ENCODE results near the gene UPP2. TPM values are rescaled to one million over a fixed set of nuclear protein-coding genes. Genes with fewer than 3 reads are reported as not detected.

The UPP2 gene
- total and polyA plus RNA-seq, 5 donors from 2014 or later = not detected

DNA sequence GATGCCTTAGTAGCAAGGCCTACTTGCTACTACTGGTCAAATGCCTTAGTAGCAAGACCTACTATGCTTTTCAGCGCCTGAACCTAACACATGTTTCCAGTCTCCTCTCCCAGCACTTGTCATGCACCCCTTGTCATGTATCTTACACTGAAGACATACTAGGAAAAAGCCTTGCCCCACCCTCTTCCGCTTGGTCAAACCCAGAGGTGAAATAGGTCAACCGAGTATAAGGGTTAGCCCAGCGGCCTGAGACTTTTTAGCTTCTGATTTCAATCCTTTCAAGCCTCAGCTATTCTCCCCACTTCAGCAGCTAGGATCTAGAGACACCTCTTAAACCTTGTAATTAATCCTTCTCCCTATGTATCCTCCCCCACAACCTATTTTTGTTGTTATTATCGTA is 73.3 kb downstream of the UPP2 start:
- no peaks in the 10 kb centered on the region for H3K27me3 ChIP-seq (ENCODE audit: control insufficient read depth, insufficient read depth, low read length)
- Mint-ChIP-seq H3K4me3 (no peak overlapping the region), H3K27me3 (peaks cover 16% of the 10 kb centered on the region), H3K4me1 (no peaks in the 10 kb centered on the region), H3K27ac (no peak overlapping the region), H3K36me3 (no peaks in the 10 kb centered on the region), H3K9me3 (peaks cover 0 to 2% (median 0%) of the 10 kb centered on the region in 7 donors)
- no peaks in the 10 kb centered on the region for H3K36me3 ChIP-seq (ENCODE audit: control insufficient read depth, insufficient read depth, low read length)
- H3K27ac ChIP-seq (ENCODE audit: insufficient read depth, low read length, poor library complexity, severe bottlenecking) = no peak overlapping the region
- no peaks in the 10 kb centered on the region for H3K4me1 ChIP-seq (ENCODE audit: control insufficient read depth, insufficient read depth, low read length, poor library complexity, severe bottlenecking)
- no peak for DNase-seq
- H3K9me3 ChIP-seq (ENCODE audit: control insufficient read depth in 2 of 2, low read length in 2 of 2) = no peaks in the 10 kb centered on the region
- ATAC-seq (ENCODE audit: low read depth in 2 of 2) = no peak
- H3K4me3 ChIP-seq (ENCODE audit: low read depth, low read length) = no peak overlapping the region

DNA sequence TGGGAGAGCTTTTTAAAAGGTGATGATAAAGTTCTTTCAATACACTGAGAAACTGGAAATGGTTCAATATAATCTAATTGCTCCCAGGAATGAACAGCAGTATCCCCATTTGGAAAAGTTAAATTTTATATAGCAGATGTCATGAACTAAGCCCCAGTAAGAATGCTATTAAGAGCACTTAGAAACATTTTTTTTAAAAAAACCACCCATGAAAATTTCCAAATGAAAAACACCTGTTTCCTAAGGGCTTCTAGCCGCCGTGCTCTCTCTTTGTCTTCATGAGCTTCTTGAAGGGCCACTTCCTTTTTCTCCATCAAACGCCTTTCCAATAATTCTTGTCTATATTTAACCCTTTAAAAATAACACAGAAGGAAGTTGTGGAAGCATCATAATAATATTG is 77.0 kb downstream of the UPP2 start:
- Histone ChIP-seq H3K27ac (ENCODE audit: insufficient read depth, low read length, poor library complexity, severe bottlenecking) (no peak overlapping the region), H3K4me3 (ENCODE audit: low read depth, low read length) (no peak overlapping the region), H3K27me3 (ENCODE audit: control insufficient read depth, insufficient read depth, low read length) (no peaks in the 10 kb centered on the region), H3K36me3 (ENCODE audit: control insufficient read depth, insufficient read depth, low read length) (no peaks in the 10 kb centered on the region), H3K9me3 (ENCODE audit: control insufficient read depth in 2 of 2, low read length in 2 of 2) (no peaks in the 10 kb centered on the region), H3K4me1 (ENCODE audit: control insufficient read depth, insufficient read depth, low read length, poor library complexity, severe bottlenecking) (no peaks in the 10 kb centered on the region)
- Mint-ChIP-seq H3K27me3 (peaks cover 33% of the 10 kb centered on the region), H3K36me3 (no peaks in the 10 kb centered on the region), H3K9me3 (peaks cover 0 to 2% (median 0%) of the 10 kb centered on the region in 7 donors), H3K4me3 (no peak overlapping the region), H3K4me1 (no peaks in the 10 kb centered on the region), H3K27ac (no peak overlapping the region)
- ATAC-seq (ENCODE audit: low read depth in 2 of 2) (no peak), DNase-seq (no peak)

DNA sequence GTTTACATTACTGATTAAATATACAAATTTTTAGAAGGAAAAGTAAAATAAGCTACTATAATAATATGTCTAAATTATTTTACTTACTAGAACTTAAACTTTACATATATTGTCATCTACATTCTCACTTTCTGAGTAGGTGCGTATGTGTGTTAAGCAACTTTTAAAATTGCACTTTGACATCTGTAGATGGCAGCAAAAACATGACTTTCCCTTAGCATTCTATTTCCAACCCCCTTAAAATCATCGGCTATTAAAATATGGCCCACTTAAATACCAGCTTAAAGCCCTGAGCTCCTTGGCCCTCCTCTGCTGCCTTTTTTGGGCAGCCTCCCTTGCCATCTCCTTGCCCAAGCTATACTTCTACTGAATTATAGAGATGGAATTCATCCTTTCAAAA is 78.0 kb downstream of the UPP2 start:
- Mint-ChIP-seq H3K9me3 (peaks cover 0 to 2% (median 0%) of the 10 kb centered on the region in 7 donors), H3K4me3 (no peak overlapping the region), H3K27me3 (peaks cover 33% of the 10 kb centered on the region), H3K27ac (no peak overlapping the region), H3K36me3 (no peaks in the 10 kb centered on the region), H3K4me1 (no peaks in the 10 kb centered on the region)
- no peak overlapping the region for H3K27ac ChIP-seq (ENCODE audit: insufficient read depth, low read length, poor library complexity, severe bottlenecking)
- no peaks in the 10 kb centered on the region for H3K4me1 ChIP-seq (ENCODE audit: control insufficient read depth, insufficient read depth, low read length, poor library complexity, severe bottlenecking)
- no peak for DNase-seq
- no peaks in the 10 kb centered on the region for H3K27me3 ChIP-seq (ENCODE audit: control insufficient read depth, insufficient read depth, low read length)
- H3K36me3 ChIP-seq (ENCODE audit: control insufficient read depth, insufficient read depth, low read length) = no peaks in the 10 kb centered on the region
- H3K4me3 ChIP-seq (ENCODE audit: low read depth, low read length) = no peak overlapping the region
- ATAC-seq (ENCODE audit: low read depth in 2 of 2) = no peak
- H3K9me3 ChIP-seq (ENCODE audit: control insufficient read depth in 2 of 2, low read length in 2 of 2) = no peaks in the 10 kb centered on the region

DNA sequence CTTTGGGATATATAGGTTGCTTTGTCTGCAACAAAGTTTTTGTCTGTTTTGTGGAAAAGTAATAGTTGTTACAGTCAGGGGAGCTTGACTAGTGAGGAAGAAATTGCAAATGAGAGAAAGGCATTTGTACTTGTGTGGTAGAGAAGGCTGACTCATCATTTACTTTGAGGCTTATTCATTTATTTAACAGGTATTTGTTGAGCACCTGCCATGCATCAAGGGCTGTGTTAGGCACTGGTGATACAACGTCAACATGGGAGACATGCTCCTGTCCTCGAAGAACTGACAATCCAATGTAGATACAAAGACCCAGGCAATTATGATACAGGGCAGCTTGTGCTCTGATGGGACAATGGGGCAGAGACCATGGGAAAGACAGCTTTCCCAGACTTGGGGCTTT is 79.5 kb downstream of the UPP2 start:
- Histone ChIP-seq H3K4me3 (ENCODE audit: low read depth, low read length) (no peak overlapping the region), H3K4me1 (ENCODE audit: control insufficient read depth, insufficient read depth, low read length, poor library complexity, severe bottlenecking) (no peaks in the 10 kb centered on the region), H3K9me3 (ENCODE audit: control insufficient read depth in 2 of 2, low read length in 2 of 2) (no peaks in the 10 kb centered on the region), H3K27ac (ENCODE audit: insufficient read depth, low read length, poor library complexity, severe bottlenecking) (no peak overlapping the region), H3K36me3 (ENCODE audit: control insufficient read depth, insufficient read depth, low read length) (no peaks in the 10 kb centered on the region), H3K27me3 (ENCODE audit: control insufficient read depth, insufficient read depth, low read length) (no peaks in the 10 kb centered on the region)
- Mint-ChIP-seq H3K36me3 (no peaks in the 10 kb centered on the region), H3K4me1 (no peaks in the 10 kb centered on the region), H3K27me3 (peaks cover 27% of the 10 kb centered on the region), H3K27ac (no peak overlapping the region), H3K4me3 (no peak overlapping the region), H3K9me3 (no peaks in the 10 kb centered on the region)
- no peak for ATAC-seq (ENCODE audit: low read depth in 2 of 2)
- no peak for DNase-seq

DNA sequence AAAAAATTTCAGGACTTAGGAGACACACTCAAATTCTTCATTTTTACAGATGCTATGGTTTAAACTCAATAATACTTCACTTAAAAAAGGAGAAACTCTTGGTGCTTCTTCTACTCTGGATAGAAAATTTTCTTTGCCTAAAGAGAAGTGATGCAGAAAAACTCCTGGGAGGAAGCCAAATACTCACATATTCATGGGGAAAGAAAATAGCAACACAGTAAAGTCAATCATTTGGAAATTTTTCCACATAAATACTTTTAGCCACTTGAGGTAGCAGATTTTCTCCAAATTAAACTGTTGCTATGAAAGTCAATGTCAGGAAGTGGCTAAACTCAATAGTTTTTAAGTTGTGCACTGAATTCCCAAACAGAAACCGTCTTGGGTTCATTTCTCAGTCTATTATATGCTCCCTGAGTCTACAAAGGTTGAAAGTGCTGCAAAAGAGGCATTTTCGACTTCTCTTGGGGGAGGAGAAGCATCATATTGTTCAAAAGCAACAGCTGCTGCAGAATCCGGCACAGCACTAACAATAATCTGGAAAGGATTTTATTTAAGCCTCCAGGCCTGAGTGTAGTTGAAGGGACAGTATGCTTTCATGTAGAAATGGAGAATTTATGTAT is 81.1 kb downstream of the UPP2 start:
- Mint-ChIP-seq H3K9me3 (no peaks in the 10 kb centered on the region), H3K4me3 (no peak overlapping the region), H3K27me3 (peaks cover 27% of the 10 kb centered on the region), H3K27ac (no peak overlapping the region), H3K4me1 (no peaks in the 10 kb centered on the region), H3K36me3 (no peaks in the 10 kb centered on the region)
- no peaks in the 10 kb centered on the region for H3K36me3 ChIP-seq (ENCODE audit: control insufficient read depth, insufficient read depth, low read length)
- H3K4me1 ChIP-seq (ENCODE audit: control insufficient read depth, insufficient read depth, low read length, poor library complexity, severe bottlenecking) = no peaks in the 10 kb centered on the region
- H3K27ac ChIP-seq (ENCODE audit: insufficient read depth, low read length, poor library complexity, severe bottlenecking) = no peak overlapping the region
- H3K27me3 ChIP-seq (ENCODE audit: control insufficient read depth, insufficient read depth, low read length) = no peaks in the 10 kb centered on the region
- DNase-seq (no peak), ATAC-seq (ENCODE audit: low read depth in 2 of 2) (no peak)
- H3K4me3 ChIP-seq (ENCODE audit: low read depth, low read length) = no peak overlapping the region
- no peaks in the 10 kb centered on the region for H3K9me3 ChIP-seq (ENCODE audit: control insufficient read depth in 2 of 2, low read length in 2 of 2)

DNA sequence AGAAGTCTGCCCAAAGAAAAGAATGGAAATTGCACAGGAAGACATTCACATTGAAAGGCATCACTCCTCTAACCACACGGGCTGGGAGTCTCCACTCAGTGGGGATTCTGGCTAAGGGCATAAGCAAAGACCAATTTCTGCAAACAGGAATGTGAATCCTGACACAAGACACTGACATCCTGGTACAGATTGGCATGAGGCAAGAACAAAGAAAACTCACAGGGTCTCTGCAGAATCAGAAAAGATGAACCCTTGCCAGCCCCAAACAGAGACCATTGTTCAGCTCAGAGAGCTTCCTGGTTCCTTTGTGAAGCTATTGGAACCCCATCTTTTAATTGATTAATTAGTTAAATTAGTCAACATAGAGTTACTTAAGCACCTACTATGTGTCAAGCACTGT is 82.3 kb downstream of the UPP2 start:
- no peak overlapping the region for H3K4me3 ChIP-seq (ENCODE audit: low read depth, low read length)
- no peak overlapping the region for H3K27ac Mint-ChIP-seq
- no peak overlapping the region for H3K27ac ChIP-seq (ENCODE audit: insufficient read depth, low read length, poor library complexity, severe bottlenecking)
- H3K9me3 Mint-ChIP-seq = no peaks in the 10 kb centered on the region
- H3K36me3 ChIP-seq (ENCODE audit: control insufficient read depth, insufficient read depth, low read length) = no peaks in the 10 kb centered on the region
- no peaks in the 10 kb centered on the region for H3K4me1 Mint-ChIP-seq
- no peaks in the 10 kb centered on the region for H3K4me1 ChIP-seq (ENCODE audit: control insufficient read depth, insufficient read depth, low read length, poor library complexity, severe bottlenecking)
- H3K9me3 ChIP-seq (ENCODE audit: control insufficient read depth in 2 of 2, low read length in 2 of 2) = no peaks in the 10 kb centered on the region
- no peak overlapping the region for H3K4me3 Mint-ChIP-seq
- H3K27me3 ChIP-seq (ENCODE audit: control insufficient read depth, insufficient read depth, low read length) = no peaks in the 10 kb centered on the region
- no peak for DNase-seq
- H3K36me3 Mint-ChIP-seq = no peaks in the 10 kb centered on the region
- H3K27me3 Mint-ChIP-seq = peaks cover 18% of the 10 kb centered on the region
- no peak for ATAC-seq (ENCODE audit: low read depth in 2 of 2)

DNA sequence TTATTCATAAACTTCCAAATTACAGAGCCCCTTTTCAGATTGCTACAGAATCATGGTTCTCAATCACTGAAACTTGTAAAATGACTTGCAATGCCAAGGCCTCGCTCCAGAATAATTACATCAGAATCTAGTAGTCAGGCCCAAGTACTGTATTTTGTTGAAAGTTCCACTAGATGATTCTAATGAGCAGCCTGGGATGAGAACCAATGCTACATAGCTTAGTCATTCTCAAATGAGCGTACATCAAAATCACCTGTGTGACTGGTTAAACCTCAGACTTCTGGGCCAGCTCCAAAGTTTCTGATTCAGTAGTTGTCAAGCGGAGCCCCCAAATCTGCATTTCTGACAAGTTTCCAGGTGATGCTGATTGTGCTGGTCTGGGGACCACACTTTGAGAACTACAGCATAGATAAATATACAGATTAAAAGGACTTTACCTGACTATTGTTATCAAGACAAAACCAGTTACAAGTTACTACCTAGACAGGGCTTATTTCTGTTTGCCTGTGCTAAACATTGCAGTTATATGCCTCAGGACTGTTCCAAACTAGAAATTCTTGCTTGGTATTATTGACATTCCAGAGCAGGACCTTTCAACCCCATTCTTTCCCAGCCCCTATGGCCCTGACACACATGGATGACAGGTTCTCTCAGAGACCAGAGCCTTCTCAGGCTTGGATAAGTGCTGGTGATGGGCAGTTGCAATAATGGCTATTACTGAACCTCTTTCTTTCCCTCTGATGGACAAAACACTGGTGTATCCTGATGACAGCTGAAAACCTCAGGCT is 83.1 kb downstream of the UPP2 start:
- Mint-ChIP-seq H3K36me3 (no peaks in the 10 kb centered on the region), H3K4me3 (no peak overlapping the region), H3K9me3 (no peaks in the 10 kb centered on the region), H3K27me3 (peaks cover 18% of the 10 kb centered on the region), H3K27ac (no peak overlapping the region), H3K4me1 (peaks cover 0 to 4% (median 2%) of the 10 kb centered on the region in 4 donors)
- no peak for ATAC-seq (ENCODE audit: low read depth in 2 of 2)
- Histone ChIP-seq H3K36me3 (ENCODE audit: control insufficient read depth, insufficient read depth, low read length) (no peaks in the 10 kb centered on the region), H3K9me3 (ENCODE audit: control insufficient read depth in 2 of 2, low read length in 2 of 2) (no peaks in the 10 kb centered on the region), H3K27me3 (ENCODE audit: control insufficient read depth, insufficient read depth, low read length) (no peaks in the 10 kb centered on the region), H3K4me1 (ENCODE audit: control insufficient read depth, insufficient read depth, low read length, poor library complexity, severe bottlenecking) (no peaks in the 10 kb centered on the region), H3K27ac (ENCODE audit: insufficient read depth, low read length, poor library complexity, severe bottlenecking) (no peak overlapping the region), H3K4me3 (ENCODE audit: low read depth, low read length) (no peak overlapping the region)
- no peak for DNase-seq

All from CD4-positive, CD25-positive, alpha-beta regulatory T cell (primary cell).